Amniotic epithelial cell (primary cell): Measurements from ENCODE around the gene ZCWPW1.
"Not testable (repeated sequence)": the region's sequence is repeated elsewhere in the genome, so short reads cannot be mapped to it uniquely, and the experiment has no call there.

Experiments used
- DNase-seq: peaks from one replicate; pipeline ENCODE4 v3.0.0-alpha.2; 2010; ENCODE audit warnings: low read depth

The ZCWPW1 gene

DNA sequence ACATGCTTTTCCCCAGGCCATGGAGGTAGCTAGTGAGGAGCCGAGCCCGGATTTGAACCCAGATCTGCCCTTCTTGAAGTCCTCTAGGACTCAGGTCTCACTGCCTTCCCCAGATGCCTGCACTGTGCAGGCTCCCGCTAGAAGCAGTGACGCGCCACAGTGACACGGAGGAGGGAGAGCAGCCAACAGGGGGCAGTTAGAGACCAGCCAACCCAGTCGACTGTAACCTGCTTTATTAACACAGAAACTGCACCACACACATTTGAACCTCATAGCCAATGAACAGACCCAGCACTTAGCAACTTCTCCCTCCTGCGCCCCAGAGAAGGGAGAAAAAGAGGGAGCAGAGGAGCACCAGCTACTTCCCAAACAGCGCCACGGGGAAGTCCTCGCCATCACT, 27.8 kb downstream of the ZCWPW1 start:
- DNase-seq = no peak

DNA sequence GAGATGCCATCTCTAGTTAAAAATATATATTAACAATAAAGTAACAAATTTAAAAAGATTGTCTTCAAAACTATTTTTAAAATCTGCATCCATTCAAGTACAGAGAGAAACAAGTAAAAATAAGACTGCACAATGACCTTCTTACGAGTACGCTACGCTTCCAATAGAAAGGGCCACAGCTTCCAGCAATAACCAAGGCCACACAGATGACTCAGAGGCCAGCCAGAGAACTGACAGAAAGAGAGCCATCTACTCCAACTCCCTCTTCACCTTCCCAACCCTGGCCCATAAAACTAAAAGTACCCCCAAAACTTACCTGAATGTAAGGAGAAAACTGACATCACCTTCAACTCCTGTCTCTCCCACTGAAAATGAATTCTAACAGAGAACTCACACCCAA, 28.5 kb downstream of the ZCWPW1 start:
- no peak for DNase-seq

DNA sequence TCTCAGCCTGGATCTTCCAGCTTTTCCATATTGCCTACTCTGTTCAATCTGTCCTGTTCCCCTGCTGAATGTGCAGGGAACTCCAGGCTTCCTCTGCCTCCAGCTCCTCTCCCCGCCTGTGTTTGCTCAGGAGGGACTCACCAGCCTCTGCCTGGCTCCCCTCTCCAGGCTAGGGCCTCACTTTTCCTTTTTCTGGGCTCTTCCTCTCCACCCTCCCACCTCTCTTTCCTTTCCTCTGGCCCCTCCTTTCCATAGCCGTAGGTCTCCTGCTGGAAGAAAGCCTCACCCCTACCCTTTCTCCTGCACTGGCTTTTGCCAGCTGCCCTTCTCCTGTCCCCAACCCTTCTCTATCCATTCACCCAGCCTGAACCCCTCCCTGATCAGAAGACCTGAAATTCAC, 30.3 kb downstream of the ZCWPW1 start:
- DNase-seq = no peak

DNA sequence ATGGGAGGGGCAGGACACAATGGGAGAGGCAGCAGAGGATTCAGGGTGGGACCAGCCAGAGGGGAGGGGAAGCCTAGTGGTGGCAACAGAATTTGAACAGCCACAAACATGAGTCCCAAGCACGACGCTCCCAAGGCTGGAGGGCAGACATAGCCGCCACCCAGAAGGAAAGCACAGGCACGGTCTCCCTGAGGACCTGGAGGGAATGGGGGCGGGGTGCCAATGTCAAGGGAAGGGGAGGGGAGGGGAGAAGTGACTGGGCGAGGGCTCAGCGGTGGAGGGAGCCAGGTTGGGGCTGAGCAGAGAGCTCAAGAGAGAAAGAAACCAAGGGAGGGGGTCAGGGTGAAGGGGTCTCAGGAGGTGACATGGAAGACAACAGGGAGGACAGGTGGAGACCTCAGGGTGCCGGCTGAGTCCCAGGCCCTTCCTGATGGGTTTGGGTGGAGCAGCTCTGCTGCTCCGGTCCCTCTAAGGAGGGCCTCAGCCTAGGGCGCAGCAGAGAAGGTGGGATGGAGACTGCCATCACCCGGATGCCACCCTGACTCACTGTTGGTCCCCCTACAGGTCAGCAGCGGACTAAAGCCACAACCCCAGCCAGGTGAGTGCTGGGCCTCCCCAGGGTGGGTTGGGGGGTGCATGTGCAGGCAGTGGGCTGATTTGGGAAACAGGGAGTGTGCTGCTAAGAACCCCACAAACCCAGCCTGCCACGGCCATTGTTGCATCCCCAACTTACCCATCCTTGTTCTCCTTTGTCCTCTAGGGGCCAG, 31.0 kb downstream of the ZCWPW1 start:
- no peak for DNase-seq

DNA sequence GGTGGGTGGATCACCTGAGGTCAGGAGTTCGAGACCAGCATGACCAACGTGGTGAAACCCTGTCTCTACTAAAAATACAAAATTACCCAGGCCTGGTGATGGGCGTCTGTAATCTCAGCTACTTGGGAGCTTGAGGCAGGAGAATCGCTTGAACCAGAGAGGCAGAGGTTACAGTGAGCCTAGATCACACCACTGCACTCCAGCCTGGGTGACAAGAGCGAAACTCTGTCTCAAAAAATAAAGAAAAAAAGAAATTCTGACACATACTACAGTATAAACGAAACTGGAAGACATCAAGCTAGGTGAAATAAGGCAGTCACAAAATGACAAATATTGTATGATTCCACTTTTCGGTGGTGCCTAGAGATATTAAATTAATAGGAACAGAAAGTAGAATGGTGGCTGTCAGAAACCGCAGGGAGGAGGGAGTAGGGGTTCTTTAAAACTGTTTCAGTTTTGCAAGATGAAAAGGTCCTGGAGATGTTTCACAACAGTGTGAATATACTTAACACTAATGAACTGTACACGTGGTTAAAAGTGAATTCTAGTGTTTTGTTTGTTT, 32.0 kb downstream of the ZCWPW1 start:
- peak; percentile 10 for DNase-seq

DNA sequence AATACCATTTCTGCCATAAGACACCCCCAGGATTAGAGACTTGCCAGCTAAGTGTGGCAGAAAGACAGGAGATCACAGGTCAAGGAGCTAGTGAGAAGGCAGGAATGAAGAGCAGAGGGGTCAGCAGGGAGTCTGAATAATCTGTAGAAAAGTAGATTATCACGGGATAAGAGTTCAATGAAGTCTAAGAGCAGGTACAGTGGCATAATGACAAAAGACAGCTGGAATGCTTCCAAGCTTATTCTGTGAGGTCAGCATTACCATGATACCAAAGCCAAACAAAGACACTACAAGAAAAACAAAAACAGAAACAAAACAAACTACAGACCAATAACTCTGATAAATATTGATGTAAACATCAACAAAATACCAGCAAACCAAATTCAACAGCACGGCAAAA, 34.4 kb downstream of the ZCWPW1 start:
- no peak for DNase-seq

DNA sequence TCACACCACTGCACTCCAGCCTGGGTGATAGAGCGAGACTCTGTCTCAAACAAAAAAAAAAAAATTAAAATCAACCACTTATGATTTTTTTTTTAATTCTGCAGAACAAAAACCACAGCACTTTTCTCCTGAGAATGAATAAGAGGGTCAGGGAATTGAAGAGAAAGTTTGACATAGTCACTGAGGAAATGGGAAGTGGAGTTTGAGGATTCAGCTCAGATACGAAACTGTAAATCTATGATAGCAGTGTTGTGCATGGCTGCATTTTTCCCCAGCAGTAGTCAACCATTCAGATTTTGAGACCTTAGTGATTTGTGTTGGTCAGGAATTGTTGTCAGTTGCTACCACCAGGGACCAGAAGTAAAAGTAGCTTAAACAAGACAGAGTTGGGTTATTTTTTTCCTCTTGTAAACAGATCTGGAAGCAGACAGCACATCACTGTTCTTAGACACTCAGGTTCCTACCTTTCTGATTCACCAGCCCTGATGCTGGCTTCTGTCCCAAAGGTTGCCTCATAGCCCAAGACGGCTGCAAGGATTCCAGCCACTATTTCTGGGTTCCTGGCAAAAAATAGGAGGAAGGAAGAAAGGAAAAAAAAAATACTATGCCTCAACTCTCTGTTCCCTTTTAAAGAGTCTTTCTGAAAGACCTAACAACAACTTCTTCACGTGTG, 35.1 kb downstream of the ZCWPW1 start:
- DNase-seq = peak; percentile 5

DNA sequence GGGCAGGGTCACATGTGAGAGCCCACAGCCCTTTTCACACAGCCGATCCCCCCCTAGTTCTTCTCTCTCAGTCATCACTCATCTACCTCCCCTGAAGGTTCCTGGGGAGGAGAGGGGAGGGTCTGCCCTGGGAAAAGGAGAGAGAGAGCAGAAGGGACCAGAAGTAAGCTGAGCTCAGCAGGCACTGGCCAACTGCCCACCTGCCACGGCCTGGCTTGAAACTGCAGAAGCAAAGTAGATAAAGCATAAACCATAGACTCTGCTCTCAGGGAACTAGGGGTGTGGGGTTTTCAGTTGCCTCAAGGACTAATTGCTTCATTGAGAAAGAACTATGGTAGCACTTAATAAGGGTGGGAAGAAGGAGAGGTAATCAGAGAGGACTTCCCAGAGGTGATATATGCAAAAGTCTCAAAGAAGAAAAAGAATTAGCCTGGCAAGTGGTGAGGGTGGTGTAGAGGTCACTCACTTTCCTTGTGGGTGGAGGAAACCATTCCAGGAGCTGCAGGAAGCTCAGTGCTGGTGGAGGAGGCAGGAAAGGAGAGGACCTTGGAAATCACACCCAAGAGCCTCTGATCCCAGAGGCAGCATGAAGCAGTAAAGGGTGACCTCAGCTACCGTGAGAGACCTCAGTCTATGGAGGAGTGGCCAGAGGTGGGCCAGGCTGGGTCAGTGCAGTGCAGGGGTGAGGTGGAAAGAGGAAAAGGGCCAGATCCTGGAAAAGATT, 38.1 kb downstream of the ZCWPW1 start:
- DNase-seq = no peak

DNA sequence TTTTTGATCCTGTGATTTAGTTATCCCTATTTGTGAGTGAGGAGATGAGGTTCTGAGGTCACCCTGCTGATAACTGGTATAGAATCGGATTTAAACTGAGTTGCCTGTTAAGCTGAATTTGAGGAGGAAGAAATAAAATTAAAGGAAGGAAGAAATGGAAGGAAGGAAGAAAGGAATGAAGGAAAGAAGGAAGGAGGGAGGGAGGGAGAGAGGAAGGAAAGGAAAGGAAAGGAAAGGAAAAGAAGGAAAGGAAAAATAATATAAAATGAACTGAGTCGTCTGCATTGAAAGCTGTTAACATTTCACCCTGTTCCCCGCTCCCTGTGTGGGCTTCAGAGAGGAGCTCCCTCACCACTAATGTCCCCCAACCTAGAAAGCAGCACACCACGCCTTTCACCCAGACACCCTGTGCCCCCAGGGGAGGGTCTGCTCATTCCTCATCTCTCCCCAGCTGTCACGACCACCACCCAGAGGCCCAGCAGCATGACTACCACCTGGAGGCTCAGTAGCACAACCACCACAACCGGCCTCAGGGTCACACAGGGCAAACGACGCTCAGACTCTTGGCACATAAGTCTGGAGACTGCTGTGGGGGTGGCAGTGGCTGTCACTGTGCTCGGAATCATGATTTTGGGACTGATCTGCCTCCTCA, 38.9 kb downstream of the ZCWPW1 start:
- no peak for DNase-seq

DNA sequence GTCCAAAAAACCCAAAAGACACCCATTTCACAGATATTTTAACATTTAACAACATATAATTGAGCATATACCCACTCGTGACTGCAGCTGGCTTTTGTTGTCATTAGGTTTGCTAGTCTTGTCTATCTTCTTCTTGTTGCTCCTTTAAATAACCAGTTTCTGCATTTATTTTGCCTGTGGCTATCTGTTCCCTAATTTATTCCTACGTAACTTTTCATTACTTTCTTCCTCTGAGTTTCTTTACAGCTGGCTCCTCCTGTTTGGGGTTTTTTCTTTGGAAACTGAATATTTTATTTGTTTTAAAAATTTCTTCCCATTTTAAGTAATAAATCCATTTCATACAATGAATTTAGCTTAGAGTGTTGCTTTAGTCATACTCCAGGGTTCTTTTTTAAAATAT, 40.8 kb downstream of the ZCWPW1 start:
- no peak for DNase-seq

DNA sequence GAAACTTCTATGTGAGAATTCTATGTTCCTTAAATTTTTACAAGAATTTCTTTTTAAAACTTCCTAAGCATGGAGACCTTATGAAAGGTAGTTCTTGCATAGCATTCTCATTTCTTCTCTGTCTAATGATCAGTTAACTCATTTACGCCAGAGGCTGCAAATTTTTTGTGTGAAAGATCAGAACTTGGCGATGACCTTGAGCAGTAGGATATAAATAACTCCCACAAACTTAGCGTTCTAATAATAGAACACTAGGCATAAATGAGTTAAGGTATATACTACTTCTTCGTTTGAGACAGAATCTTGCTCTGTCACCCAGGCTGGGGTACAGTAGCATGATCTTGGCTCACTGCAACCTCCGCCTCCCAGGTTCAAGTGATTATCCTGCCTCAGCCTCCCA, 41.6 kb downstream of the ZCWPW1 start:
- DNase-seq = no peak

DNA sequence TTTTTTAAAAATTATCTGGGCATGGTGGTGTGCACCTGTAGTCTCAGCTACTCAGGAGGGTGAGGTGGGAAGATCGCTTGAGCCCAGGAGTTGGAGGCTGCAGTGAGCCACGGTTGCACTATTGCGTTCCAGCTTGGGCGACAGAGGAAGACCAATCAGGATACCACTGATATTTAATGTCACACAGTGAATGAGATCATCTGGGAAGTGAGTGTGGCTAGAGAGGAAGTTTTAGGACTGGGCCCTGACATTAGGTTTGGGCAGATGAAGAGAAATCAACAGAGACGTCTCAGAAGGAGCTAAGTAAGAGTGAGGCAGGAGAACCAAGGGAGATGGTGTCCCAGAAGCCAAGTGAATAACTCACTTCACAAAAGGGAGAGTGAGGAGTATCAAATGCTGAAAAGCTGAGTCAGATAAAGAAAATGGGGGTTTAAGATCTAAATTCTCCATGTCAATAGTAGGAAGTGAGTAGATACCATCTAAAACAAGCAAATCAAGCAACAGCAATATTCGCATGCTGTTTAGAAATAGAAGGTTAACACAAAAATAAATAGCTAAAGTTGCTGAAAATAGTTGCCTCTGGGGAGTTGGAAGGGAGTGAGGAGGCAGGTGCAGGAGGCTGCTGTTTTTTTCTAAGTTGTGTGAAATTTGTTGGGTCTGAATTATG, 43.7 kb downstream of the ZCWPW1 start:
- DNase-seq = no peak

DNA sequence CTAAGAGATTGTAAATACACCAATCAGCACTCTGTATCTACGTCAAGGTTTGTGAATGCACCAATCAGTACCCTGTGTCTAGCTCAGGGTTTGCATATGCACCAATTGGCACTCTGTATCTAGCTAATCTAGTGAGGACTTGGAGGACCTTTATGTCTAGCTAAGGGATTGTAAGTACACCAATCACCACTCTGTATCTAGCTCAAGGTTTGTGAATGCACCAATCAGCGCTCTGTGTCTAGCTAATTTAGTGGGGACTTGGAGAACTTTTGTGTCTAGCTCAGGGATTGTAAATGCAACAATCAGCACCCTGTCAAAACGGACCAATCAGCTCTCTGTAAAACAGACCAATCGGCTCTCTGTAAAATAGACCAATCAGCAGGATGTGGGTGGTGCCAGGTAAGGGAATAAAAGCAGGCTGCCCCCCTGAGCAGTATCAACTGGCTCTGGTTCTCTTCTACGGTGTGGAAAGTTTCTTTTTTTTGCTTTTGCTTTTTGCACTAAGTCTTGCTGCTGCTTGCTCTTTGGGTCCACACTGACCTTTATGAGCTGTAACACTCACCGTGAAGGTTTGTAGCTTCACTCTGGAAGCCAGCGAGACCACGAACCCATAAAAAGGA, 46.2 kb downstream of the ZCWPW1 start:
- DNase-seq = not testable (repeated sequence)

DNA sequence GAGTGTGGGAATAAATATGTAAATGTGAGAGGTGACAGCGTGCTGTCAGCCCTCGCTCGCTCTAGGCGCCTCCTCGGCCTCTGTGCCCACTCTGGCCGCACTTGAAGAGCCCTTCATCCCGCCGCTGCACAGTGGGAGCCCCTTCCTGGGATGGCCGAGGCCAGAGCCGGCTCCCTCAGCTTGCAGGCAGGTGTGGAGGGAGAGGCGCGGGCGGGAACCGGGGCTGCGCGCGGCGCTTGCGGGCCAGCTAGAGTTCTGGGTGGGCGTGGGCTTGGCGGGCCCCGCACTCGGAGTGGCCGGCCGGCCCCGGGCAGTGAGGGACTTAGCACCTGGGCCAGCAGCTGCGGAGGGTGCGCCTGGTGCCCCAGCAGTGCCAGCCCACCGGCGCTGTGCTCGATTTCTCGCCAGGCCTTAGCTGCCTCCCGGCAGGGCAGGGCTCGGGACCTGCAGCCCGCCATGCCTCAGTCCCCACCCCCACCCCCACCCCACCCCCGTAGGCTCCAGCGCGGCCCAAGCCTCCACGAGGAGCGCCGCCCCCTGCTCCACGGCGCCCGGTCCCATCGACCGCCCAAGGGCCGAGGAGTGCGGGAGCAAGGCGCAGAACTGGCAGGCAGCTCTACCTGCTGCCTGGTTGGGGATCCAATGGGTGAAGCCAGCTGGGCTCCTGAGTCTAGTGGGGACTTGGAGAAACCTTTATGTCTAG, 46.8 kb downstream of the ZCWPW1 start:
- DNase-seq = not testable (repeated sequence)

DNA sequence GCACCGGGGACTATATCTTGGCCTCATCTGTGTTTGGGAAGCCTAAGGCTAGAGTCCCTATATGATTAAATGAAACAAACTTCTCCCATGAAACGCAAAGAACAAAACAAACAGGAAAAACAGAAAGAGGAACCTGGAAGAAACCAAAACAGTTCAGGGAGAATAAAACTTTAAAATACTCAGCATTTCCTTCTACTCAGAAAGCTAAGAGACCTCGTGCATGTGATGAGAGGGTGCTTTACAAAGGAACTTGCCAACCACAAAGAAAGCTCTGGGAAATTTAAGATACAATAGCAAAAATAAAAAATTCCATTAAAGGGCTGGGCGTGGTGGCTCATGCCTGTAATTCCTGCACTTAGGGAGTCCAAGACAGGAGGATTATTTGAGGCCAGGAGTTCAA, 48.3 kb downstream of the ZCWPW1 start:
- no peak for DNase-seq

DNA sequence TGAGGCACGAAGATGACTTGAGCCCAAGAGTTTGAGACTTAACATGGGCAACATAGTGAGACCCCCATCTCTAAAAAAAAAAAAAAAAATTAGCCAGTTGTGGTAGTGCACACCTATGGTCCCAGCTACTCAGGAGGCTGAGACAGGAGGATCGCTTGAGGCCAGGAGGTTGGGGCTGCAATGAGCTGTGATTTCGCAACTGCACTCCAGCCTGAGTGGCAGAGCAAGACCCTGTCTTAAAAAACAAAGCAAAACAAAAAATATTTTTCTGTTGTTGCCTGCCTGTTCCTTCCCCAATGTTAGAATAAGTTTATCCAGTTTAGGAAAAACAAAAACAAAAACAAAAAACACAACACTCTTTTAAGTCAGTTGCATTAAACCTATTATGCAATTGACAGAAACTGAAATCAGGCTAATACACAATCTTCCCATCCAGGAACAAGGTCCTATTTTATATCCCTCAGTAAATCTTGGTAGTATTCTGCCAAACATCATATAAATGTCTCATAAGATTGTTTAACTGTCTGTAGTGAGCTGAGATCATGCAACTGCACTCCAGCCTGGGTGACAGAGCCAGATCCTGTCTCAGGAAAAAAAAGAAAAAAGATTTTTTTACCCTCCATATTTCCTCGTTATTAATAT, 50.3 kb downstream of the ZCWPW1 start:
- no peak for DNase-seq

DNA sequence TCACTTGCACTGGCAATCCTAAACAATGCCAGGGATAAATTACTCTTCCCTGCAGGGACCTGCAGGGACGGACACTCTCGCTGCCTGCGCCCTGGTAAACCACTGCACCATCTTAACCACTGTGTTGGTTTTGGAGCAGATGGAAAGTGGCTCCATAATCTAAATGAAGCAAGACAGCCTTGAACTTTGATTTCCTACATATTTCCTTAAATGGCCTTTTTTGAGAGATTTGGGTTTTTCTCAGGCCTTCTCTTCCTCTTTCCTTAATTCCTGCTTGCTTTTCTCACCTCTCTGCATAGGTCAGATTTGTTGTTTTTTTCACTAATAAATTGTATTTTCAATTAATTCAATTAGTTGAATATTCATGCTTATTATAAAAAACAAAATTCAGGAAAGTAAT, 52.4 kb downstream of the ZCWPW1 start:
- DNase-seq = no peak

DNA sequence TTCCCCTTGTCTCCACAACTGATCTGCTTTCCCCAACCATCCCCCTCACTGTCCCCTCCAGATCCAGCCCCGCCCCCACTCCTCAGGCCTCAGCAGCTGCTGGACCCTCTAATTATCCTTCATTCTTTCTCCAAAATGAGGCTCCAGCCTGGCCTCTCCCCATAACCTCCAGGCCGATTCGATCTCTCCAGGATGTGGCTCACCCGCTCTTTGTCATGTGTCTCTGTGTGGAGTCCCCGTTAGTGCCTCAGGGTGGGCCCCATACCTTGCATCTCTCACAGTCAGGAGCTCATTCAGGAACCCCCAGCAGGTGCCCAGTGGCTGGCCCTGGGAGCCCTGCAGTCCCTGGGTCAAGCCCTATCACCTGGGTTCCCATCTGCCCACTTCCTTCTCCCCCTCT, 53.9 kb downstream of the ZCWPW1 start:
- no peak for DNase-seq

DNA sequence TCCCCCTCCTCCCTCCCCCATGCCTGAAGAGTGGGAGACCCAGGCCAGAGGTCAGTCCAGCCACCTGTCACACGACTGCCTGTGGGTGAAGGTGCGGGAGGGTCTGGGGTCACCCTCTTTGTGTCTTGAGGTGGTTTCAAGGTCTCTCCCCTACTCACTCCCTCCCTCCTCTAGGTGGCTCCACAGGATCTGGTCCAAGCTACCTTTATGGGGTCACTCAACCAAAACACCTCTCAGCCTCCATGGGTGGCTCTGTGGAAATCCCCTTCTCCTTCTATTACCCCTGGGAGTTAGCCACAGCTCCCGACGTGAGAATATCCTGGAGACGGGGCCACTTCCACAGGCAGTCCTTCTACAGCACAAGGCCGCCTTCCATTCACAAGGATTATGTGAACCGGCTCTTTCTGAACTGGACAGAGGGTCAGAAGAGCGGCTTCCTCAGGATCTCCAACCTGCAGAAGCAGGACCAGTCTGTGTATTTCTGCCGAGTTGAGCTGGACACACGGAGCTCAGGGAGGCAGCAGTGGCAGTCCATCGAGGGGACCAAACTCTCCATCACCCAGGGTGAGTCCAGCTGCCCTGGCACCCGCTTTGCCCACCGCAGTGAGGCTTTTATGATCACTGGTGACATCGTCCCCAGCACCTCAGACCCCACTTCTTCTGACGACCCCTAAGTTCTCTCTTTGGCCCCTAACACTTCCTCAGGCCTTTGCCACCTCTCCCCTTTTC, 54.5 kb downstream of the ZCWPW1 start:
- DNase-seq = not testable (repeated sequence)
